Upper lobe of left lung (tissue), 6 donors: ENCODE results near the gene CCN2. TPM values are rescaled to one million over a fixed set of nuclear protein-coding genes. Genes with fewer than 3 reads are reported as not detected.

Source experiments
- ATAC-seq, 2 donors: fragments of 200-7000 bp; cut with Tn5 transposase; one replicate each; pipeline ENCODE4 v1.9.1; 2022; ENCODE audit warnings: mild to moderate bottlenecking in 2 of 2, moderate library complexity in 2 of 2; ENCODE audit not compliant: low FRiP score in 2 of 2
- DNase-seq, 2 donors: peaks; one replicate each; pipeline ENCODE4 v3.0.0-alpha.2; 2019 to 2020
- H3K27ac ChIP-seq, 4 donors: fragments of 200-600 bp; sonication (generic); one replicate each; pipeline ENCODE4 v1.5.1; 2016 to 2019
- H3K27me3 ChIP-seq, 4 donors: fragments of 200-600 bp; sonication (generic); one replicate each; pipeline ENCODE4 v1.5.1; 2017 to 2019
- H3K36me3 ChIP-seq, 4 donors: fragments of 200-600 bp; sonication (generic); one replicate each; pipeline ENCODE4 v1.5.1; 2016 to 2019
- H3K4me1 ChIP-seq, 4 donors: fragments of 200-600 bp; sonication (generic); one replicate each; pipeline ENCODE4 v1.5.1; 2018 to 2019
- H3K4me3 ChIP-seq, 4 donors: fragments of 200-600 bp; sonication (generic); one replicate each; pipeline ENCODE4 v1.5.1; 2017 to 2019; ENCODE audit warnings: mild to moderate bottlenecking in 2 of 4, moderate library complexity in 1 of 4
- H3K9me3 ChIP-seq, 4 donors: fragments of 200-600 bp; sonication (generic); one replicate each; pipeline ENCODE4 v1.5.1; 2018 to 2019
- CTCF ChIP-seq, 6 experiments: fragments of 450-650 bp in 4 of 6; fragments of 200-600 bp in 2 of 6; sonication (generic) in 2 of 6; IDR thresholded peaks; one replicate each; pipeline ENCODE4 v1.5.1; 2016 to 2019; ENCODE audit warnings: antibody characterized with exemption in 6 of 6
- EP300 ChIP-seq, 4 donors: sonication (generic); formaldehyde crosslinking; IDR thresholded peaks; one replicate each; pipeline ENCODE4 v1.5.1; 2017; ENCODE audit warnings: antibody characterized with exemption in 4 of 4, control low read depth in 2 of 4
- POLR2A ChIP-seq, 4 donors: fragments of 450-650 bp; IDR thresholded peaks; one replicate each; pipeline ENCODE4 v1.5.1; 2016 to 2017; ENCODE audit warnings: antibody characterized with exemption in 4 of 4, mild to moderate bottlenecking in 2 of 4
- POLR2AphosphoS5 ChIP-seq, 2 donors: sonication (generic); formaldehyde crosslinking; IDR thresholded peaks; one replicate each; pipeline ENCODE4 v1.5.1; 2017; ENCODE audit warnings: antibody characterized with exemption in 2 of 2
- WGBS, 2 donors: methylation state at CpG; one replicate each; pipeline ENCODE4 v1.1.5; 2017 to 2018; 5-methylcytosine and 5-hydroxymethylcytosine counted together
- total RNA-seq, 6 donors: library from RNA; depleted of rRNA in 4 of 6; stranded (reverse); fragments of >200 nt in 4 of 6; gene quantifications; one replicate each; pipeline versions ENCODE4 v1.1.0 to v1.2.1, GENCODE V29; 2016 to 2021
- donor health status: DM: no; HTN: no; CAD: no; lungs with moderate emphysema.
- donor health status: DM: no; HTN: yes; CAD: no; lungs with severe emphysema.

CCN2 gene
- total RNA-seq, 6 donors from 2014 or later, result 96.4 to 320 (median 210) TPM

GRCh38 chr6:131900231-131900630, 50.9 kb downstream of the CCN2 start:
- Histone ChIP-seq H3K36me3 (no peaks in the 10 kb centered on the region), H3K27me3 (no peaks in the 10 kb centered on the region), H3K4me3 (no peak overlapping the region), H3K9me3 (peaks cover 0 to 6% (median 0%) of the 10 kb centered on the region in 4 donors), H3K27ac (no peak overlapping the region), H3K4me1 (no peaks in the 10 kb centered on the region)
- ATAC-seq, result no peak
- DNase-seq, result no peak
- no peak for TF ChIP-seq EP300 (IDR thresholded peaks at IDR 0.05)
- no peak for TF ChIP-seq POLR2A (IDR thresholded peaks at IDR 0.05)
- no peak for TF ChIP-seq CTCF (IDR thresholded peaks at IDR 0.05)
- TF ChIP-seq POLR2AphosphoS5 (IDR thresholded peaks at IDR 0.05), result no peak

- WGBS, 2 donors, result 93 to 100% methylated on average over 1 of the region's 1 CpG
These were observed 52.5 kb downstream of the CCN2 start for GRCh38 chr6:131898718-131899117.

More at GRCh38 chr6:131898718-131899117, 52.5 kb downstream of the CCN2 start:
- Histone ChIP-seq H3K27me3 (no peaks in the 10 kb centered on the region), H3K4me3 (no peak overlapping the region), H3K36me3 (no peaks in the 10 kb centered on the region), H3K27ac (no peak overlapping the region), H3K4me1 (no peaks in the 10 kb centered on the region), H3K9me3 (peaks cover 0 to 6% (median 0%) of the 10 kb centered on the region in 4 donors)
- DNase-seq (no peak), ATAC-seq (no peak)
- TF ChIP-seq EP300 (IDR thresholded peaks at IDR 0.05), result no peak
- no peak for TF ChIP-seq POLR2A (IDR thresholded peaks at IDR 0.05)
- no peak for TF ChIP-seq POLR2AphosphoS5 (IDR thresholded peaks at IDR 0.05)
- TF ChIP-seq CTCF (IDR thresholded peaks at IDR 0.05), result no peak

Other genes with a start within 250 kb of the CCN2 start
- gene OR2A4, start 250.0 kb downstream of the CCN2 start, total RNA-seq, result 1 to 10 TPM in 1 of 6 donors, not detected in 5; 5.2 TPM
- not detected for gene CTAGE9, start 240.4 kb downstream of the CCN2 start, total RNA-seq
- gene ENPP1, start 143.4 kb downstream of the CCN2 start, total RNA-seq, result 1 to 10 TPM in 5 of 6 donors, under 1 TPM in 1; 0.89 to 2.4 (median 1.5) TPM